ENCODE results near the gene GLT1D1.
"Not testable (repeated sequence)": the region's sequence is repeated elsewhere in the genome, so short reads cannot be mapped to it uniquely, and the experiment has no call there.

GLT1D1 gene

DNA sequence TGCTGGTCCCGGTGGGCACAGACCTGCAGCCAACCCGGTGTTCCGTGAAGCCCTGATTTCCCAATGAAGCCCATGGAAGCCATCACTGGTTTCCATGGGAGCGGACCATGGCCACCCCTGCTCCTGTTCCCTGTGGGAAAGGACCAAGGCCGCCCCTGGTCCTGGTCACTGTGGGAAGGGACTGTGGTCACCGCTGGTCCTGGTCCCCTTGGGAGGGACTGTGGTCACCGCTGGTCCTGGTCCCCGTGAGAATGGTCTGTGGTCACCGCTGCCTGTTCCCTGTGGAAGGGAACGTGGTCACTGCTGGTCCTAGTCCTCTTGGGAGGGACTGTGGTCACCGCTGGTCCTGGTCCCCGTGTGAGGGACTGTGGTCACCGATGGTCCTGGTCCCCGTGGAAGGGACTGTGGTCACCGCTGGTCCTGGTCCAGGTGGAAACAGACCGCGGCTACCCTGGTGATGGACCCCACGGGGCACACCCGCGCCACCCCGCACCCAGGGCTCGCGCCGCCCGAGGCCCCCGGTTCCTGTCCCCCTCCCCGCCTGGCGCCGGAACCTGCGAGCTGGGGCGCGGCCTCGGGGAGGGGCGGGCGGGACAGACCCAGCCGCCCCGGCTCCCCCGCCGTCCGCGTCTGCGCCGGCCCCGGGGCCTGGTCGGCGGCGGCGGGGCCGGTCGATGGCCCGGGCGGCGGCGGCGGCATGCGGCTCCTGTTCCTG is at the start of gene GLT1D1:
TSS of gene GLT1D1 (plus strand) at position 594 of the 715 bp plus-strand sequence. CDS start at position 698, 104 bp downstream.
- DNase-seq, result no peak

DNA sequence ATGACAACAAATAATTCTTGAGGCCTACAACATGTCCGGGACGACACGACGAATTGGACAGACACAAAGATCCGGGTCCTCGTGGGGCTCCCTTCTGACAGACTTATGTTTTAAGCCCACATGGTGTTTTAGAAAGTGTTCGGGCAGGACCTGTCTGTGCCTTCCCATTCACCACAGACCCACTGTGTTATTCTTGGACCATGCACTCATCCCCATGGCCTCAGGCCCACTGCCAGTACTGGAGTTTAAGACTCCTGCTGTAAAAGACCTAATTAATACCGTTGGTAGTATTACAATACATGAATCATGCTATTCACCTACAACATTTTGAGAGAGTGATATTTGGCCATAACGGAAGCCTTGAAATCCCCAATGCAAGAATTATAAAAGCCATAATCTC is 49.5 kb upstream of the GLT1D1 start:
- no peak for DNase-seq

DNA sequence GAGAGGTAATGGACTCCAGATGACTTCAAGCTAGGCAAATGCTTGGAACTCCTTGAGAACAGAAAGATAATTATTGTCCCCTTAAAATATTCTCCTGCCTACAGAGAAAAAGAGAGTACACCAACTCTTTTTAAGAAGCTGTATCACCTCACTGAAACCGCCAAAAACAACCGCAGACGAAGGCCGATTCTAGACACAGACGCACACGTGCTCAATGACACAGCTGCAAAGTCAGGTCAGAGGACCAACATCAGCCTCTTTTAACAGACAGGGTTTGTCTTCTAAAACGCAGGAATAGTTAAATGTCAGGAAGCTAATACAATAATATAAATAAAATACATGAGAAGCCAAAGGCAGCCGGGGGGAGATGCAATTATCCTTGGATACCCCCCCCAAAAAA is 48.5 kb upstream of the GLT1D1 start:
- no peak for DNase-seq

DNA sequence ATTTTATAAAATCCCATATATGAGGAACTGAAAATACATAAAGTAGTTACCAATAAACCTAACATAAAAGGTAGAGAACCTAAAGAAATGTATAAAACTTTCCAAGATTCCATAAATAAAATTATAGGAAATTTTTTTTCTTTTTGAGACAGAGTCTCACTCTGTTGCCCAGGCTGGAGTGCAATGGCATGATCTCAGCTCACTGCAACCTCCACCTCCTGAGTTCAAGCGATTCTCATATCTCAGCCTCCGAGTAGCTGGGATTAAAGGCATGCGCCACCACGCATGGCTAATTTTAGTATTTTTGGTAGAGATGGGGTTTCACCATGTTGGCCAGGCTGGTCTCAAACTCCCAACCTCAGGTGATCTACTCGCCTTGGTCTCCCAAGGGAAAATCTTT is 47.9 kb upstream of the GLT1D1 start:
- DNase-seq, result not testable (repeated sequence)

DNA sequence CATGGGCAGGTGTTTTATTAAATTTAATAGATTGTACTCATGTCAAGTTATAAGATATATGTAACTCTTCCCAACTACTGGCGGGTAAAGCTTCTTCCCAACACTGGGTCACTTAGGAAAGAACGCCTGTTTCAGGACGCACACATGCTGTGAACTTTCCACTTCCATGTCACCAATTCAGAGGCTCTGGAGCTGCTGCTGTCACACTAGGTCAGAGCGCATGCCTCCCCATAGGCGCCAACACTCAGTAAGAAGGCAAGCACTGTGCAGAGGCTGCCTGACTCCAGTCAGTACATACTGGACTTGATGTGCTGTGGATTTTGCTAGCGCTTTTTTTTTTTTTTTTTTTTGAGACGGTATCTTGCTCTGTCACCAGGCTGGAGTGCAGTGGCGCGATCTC is 46.7 kb upstream of the GLT1D1 start:
- no peak for DNase-seq

DNA sequence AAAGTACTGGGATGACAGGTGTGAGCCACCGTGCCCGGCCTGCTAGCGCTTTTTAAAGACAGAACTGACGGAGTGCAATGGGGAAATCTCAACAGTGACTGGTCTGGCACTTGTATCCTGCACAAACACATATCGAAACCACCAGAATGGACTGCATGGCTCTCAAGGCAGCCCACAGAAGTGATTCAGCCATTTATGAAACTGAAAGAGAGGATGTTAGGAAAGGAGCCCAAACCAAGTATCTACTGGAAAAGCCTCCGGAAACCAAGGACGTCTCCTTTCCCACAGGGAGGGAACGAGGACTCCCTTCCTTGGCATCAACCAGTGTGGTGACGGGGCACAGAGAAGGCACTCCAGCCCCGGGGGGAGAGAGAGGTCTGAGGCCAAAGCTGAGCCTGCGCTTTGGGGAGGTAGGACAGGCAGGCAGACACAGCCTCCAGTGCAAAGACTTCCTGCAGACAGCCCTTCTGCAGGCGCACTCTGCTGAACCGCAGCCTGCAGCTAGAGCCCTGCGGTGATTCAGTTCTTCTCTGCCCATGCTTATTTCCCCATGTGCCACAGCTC is 46.0 kb upstream of the GLT1D1 start:
- no peak for DNase-seq

DNA sequence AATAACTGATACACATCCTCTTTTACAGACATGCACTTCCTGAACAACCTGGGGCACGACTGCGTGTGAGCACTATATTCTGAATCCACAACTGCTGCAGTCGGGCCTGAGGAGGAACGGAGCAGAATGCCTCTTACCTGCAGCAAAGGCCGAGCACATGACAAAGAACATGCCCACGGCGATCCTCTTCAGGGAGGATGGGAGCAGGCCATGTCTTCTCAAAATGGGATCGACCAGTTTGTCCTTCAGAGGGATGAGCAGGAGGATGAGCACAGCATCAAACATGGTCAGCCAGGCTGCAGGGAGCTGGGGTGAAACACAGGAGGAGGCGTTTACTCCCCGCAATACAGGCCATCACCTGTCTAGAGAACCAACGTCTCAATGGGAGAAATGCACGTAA is 44.6 kb upstream of the GLT1D1 start:
- DNase-seq, result no peak

DNA sequence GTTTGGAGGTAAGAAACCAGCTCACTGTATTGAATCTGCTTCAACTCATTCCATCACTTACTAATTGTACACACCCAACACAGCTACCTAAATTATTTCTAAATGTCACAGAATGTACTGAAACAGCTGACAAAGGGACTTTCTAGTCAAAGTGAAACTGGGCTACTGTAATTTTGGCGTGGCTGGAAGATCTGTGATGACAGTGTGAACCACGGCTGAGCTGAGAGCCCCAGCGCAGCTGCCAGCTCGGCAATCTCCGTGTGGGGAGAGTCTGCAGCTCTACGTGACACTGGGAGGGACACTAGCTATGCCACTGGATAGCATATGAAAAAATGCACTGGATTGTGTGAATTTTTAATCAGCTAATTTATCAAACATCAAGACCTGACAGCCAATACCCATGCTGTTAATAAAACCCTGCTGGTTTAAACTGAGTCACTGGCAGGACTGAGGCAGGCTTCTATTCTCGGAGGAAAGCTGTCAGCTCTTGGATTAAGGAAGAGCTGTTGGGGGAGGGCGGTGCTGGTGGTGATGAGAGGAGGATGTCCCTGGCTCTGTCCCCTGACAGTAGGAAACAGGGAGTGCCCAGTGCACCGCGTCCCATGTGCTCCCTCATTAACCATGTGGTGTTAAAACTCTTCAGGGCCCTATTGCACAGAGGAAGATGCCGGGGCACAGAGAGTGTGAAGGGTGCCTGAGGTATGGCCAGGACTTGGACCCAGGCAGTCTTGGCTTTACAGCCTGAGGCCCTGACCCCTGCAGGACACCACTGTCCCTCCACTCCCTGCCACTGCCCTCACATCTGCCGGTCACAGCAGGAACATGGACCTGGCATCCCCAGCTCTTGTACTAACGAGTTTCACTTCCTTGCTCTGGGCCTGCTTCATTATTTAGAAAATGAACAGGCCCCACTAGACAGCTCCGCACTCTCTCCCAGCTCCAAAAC is 42.8 kb upstream of the GLT1D1 start:
- DNase-seq, result no peak

DNA sequence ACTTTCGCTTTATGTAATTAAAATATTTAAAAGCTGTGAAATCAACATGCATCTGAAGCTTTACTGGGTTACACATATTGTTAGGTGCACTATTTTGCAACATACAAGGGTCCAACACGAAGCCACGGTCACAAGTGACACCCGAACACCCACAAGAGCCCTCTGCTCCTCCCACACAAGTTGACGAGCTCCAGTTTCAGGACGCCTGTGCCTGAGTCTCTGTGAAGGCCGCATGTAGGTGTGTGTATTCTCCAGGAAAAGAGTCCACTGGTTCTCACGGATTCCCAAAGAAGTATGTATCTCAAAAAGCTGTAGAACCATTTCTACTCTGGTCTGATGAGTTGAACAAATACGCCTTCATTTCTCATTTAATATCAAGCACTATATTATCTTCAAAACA is 41.5 kb upstream of the GLT1D1 start:
- no peak for DNase-seq

DNA sequence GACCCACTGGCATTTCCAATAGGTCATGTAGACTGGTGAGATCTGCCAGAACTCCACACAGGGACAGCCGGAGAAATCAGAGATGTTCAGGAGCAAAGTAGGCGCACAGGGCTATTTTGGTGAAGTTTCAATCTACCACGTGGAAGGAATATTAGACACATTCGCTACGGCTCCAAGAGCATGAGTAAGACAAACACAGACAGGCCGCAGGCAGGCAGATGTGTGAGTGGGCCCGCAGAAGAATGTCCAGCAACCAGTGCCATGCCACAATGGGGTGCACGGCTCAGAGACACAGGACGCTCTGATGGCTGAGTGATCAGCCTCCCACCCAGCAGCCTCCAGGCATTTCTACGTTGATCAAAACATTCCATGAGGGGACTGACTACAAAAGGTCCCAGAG is 39.9 kb upstream of the GLT1D1 start:
- no peak for DNase-seq

DNA sequence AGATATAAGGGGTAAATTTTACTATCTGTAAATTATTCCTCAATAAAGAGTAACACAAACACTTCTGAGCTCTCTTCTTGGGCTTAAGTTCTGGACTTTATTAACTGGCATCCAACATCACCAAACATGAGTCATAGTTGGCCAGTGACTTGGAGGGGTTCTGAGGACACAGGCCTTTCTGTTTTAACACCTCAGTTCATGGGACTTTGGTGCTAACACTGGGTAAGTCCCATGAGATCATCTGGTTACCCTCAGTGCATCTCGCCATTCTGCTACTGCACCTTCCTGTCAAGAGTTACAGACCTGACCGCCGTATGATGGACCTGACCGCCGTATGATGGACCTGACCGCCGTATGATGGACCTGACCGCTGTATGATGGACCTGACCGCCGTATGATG is 39.4 kb upstream of the GLT1D1 start:
- no peak for DNase-seq

DNA sequence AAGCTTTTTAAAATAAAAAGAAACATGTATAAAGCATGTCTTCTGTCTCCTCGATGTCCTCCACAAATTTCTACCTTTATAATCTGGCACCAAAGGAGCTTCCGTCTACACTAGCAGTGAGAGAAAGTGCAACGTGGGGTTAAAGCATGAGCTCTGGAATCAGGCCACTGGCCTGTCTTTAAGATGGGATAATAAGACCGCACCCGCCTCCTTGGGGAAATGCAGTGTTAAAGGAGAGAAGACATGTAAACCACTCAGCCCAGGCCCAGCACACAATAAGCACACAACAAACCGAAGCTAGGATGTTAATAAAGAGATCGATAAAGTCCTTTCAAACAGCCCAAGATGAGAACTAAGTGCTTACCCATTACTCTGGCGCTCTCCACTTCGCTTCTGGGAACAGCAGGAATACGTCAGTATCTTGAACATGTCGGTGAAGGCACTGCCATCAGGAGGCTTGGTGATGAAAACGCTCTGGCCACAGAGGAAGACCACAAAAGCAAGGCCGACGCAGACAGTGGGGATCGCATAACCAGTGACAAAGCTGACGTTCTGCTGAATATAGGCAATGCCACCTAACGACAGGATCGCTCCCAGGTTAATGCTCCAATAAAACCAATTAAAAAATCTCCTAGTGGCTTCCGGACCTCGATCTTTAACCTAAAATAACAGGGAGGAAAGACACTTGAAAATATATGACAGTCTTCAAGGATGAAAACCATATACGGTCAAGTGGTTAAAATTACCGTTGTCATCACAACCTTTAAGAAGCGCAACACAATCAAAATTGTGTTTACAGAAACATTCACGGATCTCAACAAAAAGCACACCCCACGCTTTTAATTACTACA is 38.6 kb upstream of the GLT1D1 start:
- no peak for DNase-seq

DNA sequence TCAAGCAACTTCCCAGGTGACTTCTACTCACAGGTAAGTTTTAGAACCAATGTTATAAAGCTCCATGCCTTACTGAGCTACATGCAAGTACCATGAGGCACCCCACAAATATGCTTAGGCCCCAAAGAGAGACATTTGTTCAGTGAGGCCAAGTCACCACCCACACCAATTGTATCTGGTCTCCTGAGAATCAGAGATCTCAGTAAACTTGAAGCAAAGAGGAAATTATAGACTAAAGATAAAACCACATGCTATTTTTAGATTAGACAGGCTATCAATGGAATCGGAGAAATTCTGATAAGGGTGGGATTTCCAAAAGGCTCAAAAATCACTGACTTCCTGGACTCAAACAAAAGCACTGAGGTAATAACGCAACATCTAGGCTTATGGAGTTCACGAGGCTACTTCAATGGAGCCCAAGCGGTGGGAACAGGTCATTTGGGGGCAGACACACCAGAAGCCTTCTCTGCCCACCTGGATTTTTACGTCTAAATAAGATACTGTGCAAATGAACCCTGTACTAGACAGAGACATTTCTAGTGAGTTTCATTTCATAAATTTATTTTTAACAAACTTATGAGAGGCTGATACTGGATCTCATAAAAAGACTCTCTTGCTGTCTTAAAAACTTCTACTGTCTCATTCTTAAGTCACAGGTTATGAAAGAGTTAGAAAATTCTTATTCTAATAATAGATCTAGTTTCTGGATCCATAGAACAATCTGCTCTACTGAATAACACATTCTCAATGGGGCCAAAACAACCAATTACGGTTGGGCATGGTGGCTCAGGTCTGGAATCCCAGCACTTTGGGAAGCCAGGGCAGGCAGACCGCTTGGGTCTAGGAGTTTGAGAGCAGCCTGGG is 37.3 kb upstream of the GLT1D1 start:
- DNase-seq, result no peak

DNA sequence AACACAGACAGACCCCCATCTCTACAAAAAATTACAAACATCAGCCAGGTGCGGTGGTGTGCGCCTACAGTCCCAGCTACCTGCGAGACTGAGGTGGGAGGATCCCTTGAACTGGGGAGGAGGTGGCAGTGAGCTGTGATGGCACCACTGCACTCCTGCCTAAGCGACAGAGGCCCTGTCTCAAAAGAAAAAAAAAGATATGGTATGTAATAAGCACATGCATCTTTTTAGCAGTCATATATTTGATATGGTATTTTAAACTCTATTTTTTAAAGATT is 36.7 kb upstream of the GLT1D1 start:
- DNase-seq, result no peak

DNA sequence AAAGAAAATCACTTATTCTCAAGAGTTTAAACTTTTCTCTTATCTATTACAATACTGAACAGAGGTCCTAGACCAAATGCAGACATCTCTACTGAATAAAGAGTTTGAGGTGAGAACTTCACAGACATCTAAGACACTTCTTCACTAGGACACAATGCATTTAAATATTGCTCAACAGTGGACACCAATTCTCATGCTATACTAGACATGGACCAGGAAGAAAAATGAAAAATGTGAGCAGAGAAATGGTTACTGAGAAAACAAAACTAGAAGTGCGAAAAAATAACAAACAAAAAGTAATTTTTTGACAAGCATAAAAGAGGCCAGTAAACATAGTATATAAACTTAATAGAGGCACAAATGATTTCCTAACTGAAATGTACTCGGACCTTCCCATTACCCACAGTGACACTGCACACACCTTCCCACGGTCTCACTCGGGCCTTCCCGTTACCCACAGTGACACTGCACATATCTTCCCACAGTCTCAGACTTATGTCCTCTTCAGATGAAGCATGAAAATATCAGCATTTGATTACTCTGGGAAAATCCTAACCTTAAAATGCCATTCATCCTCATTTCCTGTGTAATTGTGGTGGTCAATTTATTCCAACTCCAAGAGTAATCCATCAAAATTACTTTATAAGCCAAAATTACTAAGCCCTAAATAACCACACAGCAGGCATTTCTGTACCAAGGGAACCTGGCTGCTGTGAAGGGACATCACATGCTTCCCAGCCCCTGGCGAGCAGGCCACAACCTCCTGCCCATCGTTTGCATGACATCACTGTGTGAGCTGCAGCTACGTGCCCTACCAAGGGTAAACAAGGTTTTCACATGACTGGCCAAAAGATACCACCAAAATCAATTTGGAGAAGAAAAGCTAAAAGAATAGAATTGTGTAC is 35.9 kb upstream of the GLT1D1 start:
- no peak for DNase-seq

DNA sequence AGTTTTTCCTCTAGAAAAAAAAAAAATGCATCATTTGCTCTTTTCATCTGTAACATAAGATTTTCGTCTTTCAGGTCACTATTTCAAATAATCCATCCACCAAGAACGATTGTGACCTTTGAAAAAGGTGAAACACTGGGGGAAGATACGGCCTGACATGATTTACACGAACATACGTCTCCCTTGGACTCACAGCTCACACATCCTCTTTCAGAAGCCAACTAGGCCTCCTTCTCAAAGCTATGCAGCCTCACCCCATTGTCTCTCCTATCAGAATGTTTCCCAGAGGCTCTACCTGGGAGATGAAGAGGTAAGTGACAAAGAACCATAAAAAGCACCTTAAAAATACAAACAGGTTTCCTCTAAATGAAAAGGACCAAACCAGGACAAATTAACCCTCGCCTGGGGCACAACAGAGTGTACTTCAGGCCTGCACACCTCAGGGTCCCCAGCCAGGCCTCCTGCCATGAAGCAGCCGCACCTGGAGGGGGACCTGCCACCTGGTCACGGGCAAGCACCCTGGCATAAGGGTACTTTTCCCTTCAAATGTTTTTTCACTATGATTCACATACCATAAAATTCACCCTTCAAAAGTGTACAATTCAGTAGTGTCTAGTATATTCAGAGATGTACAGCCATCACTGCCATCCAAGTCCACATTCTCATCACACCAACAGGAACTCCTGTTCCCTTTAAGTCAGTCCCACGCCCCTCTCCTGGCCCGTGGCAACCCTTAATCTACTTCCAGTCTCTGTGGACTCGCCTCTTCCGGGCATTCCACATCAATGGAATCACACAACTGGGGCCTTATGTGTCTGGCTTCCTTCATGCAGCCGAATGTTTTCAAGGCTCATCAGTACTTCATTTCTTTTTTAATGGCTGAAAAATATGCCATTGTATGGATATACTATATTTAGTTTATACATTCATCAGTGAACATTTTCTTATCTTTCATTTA is 34.9 kb upstream of the GLT1D1 start:
- no peak for DNase-seq

DNA sequence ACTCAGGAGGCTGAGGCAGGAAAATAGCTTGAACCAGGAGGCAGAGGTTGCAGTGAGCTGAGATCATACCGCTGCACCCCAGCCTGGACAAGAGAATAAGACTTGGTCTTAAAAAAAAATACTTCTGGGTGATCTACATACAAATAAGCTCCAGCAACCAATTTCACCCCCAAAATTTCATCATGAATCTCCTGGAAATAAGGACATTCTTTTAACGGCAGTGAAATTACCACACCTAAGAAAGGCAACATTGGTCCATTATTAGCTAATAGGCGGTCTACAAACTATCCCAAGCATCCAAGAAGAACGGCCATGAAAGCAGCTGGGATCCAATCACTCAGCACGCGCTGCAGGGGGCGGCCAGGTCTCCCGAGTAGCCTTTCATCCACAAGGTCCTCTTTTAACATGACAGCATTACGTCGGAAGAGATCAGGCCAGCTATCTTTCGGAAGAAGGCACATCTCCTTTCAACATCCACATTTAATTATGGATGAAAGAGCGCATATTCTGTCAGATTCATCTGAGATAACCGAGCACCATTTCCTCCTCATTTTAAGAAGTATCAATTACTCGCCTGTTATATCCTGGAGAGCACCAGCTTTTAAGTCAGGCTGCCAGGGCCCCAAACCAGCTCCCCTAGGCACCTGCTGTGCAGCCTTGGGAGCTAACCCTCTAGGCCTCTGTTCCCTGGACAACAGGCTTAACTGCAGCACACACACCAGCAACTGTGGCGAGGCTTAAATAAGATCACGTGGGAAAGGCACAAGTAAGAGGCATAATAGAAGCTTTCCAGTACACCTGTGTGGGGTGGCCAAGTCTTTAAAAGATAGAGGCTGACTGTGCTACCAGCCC is 33.8 kb upstream of the GLT1D1 start:
- no peak for DNase-seq

DNA sequence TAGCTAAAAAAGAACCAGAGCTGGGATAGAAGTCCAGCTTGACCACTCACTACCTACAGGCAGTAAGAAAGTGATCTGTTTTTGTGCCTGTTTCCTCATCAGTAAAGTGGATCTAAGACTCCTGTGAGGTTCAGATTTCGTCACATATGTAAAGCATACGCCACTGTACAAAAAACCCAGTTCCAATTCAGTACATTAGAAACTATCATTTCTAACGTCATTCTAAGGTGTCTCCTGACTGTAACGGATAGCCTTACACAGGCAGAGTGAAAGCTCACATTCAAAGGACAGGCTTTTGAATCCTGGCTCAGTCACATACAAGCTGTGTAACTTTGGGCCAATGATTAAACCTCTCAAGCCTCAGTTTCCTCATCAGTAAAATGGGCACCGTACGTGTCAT is 33.0 kb upstream of the GLT1D1 start:
- no peak for DNase-seq

Measured in GF-D8 (cell line).